NCI-H1436 (cell line): Measurements from ENCODE around the gene EXO5.
"Not testable (repeated sequence)": the region's sequence is repeated elsewhere in the genome, so short reads cannot be mapped to it uniquely, and the experiment has no call there.

ENCODE experiments used
- DNase-seq: peaks from one replicate; lab custom pipeline; 2025; lab: John Stamatoyannopoulos, UW

Gene EXO5

GRCh38 chr1:40508375-40509341, at the start of gene EXO5:
EXO5 (plus strand) TSS chr1:40508767; CDS start chr1:40514545, 5,778 bp downstream.
- DNase-seq, result peak; percentile 81

- DNase-seq, result no peak
Measured at GRCh38 chr1:40462956-40463590, 45.5 kb upstream of the EXO5 start.

GRCh38 chr1:40469327-40469726, 39.2 kb upstream of the EXO5 start:
- no peak for DNase-seq

- DNase-seq, result no peak
Measured at GRCh38 chr1:40475268-40475667, 33.3 kb upstream of the EXO5 start.

GRCh38 chr1:40476924-40477677, 31.5 kb upstream of the EXO5 start, which contains the start of gene ZFP69:
ZFP69 (plus strand) TSS chr1:40477290; CDS start chr1:40479362, 2,072 bp downstream.
- DNase-seq, result peak; percentile 71

GRCh38 chr1:40477678-40478053, 30.9 kb upstream of the EXO5 start:
- no peak for DNase-seq

GRCh38 chr1:40478276-40478675, 30.3 kb upstream of the EXO5 start:
- DNase-seq, result no peak

- DNase-seq, result no peak
Measured at GRCh38 chr1:40479156-40479555, 29.4 kb upstream of the EXO5 start.

GRCh38 chr1:40495315-40495903, 13.2 kb upstream of the EXO5 start:
- DNase-seq, result no peak

GRCh38 chr1:40502651-40503050, 5.9 kb upstream of the EXO5 start:
- not testable (repeated sequence) for DNase-seq

- no peak for DNase-seq
Measured at GRCh38 chr1:40507973-40508372, 594 bp upstream of the EXO5 start.

- DNase-seq, result no peak
Measured at GRCh38 chr1:40519517-40519916, 10.9 kb downstream of the EXO5 start.

- no peak for DNase-seq
Measured at GRCh38 chr1:40530735-40531380, 22.3 kb downstream of the EXO5 start.

GRCh38 chr1:40531381-40532061, 23.0 kb downstream of the EXO5 start, which contains the start of gene ZNF684:
ZNF684 (plus strand) TSS chr1:40531637; CDS start chr1:40533167, 1,530 bp downstream.
- peak; percentile 84 for DNase-seq

GRCh38 chr1:40532062-40532389, 23.5 kb downstream of the EXO5 start:
- DNase-seq, result no peak

GRCh38 chr1:40532844-40533424, 24.4 kb downstream of the EXO5 start:
- peak; percentile 45 for DNase-seq

- DNase-seq, result no peak
Measured at GRCh38 chr1:40534589-40534988, 26.0 kb downstream of the EXO5 start.

- no peak for DNase-seq
Measured at GRCh38 chr1:40535732-40536131, 27.2 kb downstream of the EXO5 start.

GRCh38 chr1:40539338-40539737, 30.8 kb downstream of the EXO5 start:
- no peak for DNase-seq

GRCh38 chr1:40546957-40547356, 38.4 kb downstream of the EXO5 start:
- no peak for DNase-seq

- DNase-seq, result no peak
Measured at GRCh38 chr1:40553017-40553416, 44.5 kb downstream of the EXO5 start.
